PC-9 (cell line): ENCODE data around the gene MCU. TPM values are rescaled to one million over a fixed set of nuclear protein-coding genes. Genes with fewer than 3 reads are reported as not detected.
A peak's percentile ranks its signal among the peaks of the same experiment; 100 is the strongest.
"Not testable (repeated sequence)": the region's sequence is repeated elsewhere in the genome, so short reads cannot be mapped to it uniquely, and the experiment has no call there.

Source experiments
- BruUV-seq: library from RNA; stranded (reverse); fragments of 400-500 nt; replicated peaks from 2 replicates; lab custom pipeline; 2021; lab: Mats Ljungman, UMichigan
- CTCF ChIA-PET: fragments of 300-600 bp; sonication (Branson Sonifier 250); formaldehyde crosslinking; loops from one replicate; lab custom pipeline; 2022; ENCODE audit warnings: antibody characterized with exemption; lab: Charles Lee
- POLR2A ChIA-PET: fragments of 300-600 bp; sonication (Branson Sonifier 250); formaldehyde crosslinking; loops from one replicate; lab custom pipeline; 2022; ENCODE audit warnings: antibody characterized with exemption; ENCODE audit not compliant: unreplicated experiment; lab: Charles Lee
- DNase-seq, 2 experiments: peaks; one replicate each; pipeline versions ENCODE4 v3.0.0 to v3.0.0-alpha.2; 2015 to 2022; ENCODE audit warnings: mixed read lengths in 1 of 2
- H2AFZ ChIP-seq: fragments of 200-600 bp; sonication (generic); 2 replicates; pipeline ENCODE4 v1.8.1; 2017; ENCODE audit warnings: antibody characterized with exemption
- H3F3A ChIP-seq: fragments of 200-600 bp; sonication (generic); 2 replicates; pipeline ENCODE4 v1.8.1; 2017; ENCODE audit warnings: antibody characterized with exemption, mild to moderate bottlenecking, low read depth; ENCODE audit not compliant: insufficient read depth
- H3K27ac ChIP-seq: fragments of 200-600 bp; sonication (generic); 2 replicates; pipeline ENCODE4 v1.6.1; 2016; ENCODE audit warnings: mixed run types
- H3K27me3 ChIP-seq: fragments of 200-600 bp; sonication (generic); 2 replicates; pipeline ENCODE4 v1.6.1; 2016; ENCODE audit warnings: low read depth, mixed run types; ENCODE audit not compliant: insufficient read depth
- H3K36me3 ChIP-seq: fragments of 200-600 bp; sonication (generic); 2 replicates; pipeline ENCODE4 v1.6.1; 2016; ENCODE audit warnings: low read depth, mixed run types
- H3K4me1 ChIP-seq: fragments of 200-600 bp; sonication (generic); replicated peaks from 2 replicates; pipeline ENCODE4 v1.6.1; 2016; ENCODE audit warnings: mixed run types; ENCODE audit not compliant: insufficient read depth
- H3K4me2 ChIP-seq: fragments of 200-600 bp; sonication (generic); 2 replicates; pipeline ENCODE4 v1.6.1; 2017; ENCODE audit warnings: mixed run types
- H3K4me3 ChIP-seq: fragments of 200-600 bp; sonication (generic); 2 replicates; pipeline ENCODE4 v1.6.1; 2016; ENCODE audit warnings: mixed run types
- H3K79me2 ChIP-seq: fragments of 200-600 bp; sonication (generic); 2 replicates; pipeline ENCODE4 v1.6.1; 2017; ENCODE audit warnings: low read depth, mixed run types
- H3K9me2 ChIP-seq: fragments of 200-600 bp; sonication (generic); 2 replicates; pipeline ENCODE4 v1.8.1; 2017; ENCODE audit warnings: mild to moderate bottlenecking; ENCODE audit not compliant: insufficient read depth
- H3K9me3 ChIP-seq: fragments of 200-600 bp; sonication (generic); 2 replicates; pipeline ENCODE4 v1.8.1; 2016; ENCODE audit warnings: low read depth; ENCODE audit not compliant: insufficient read depth
- H4K20me1 ChIP-seq: fragments of 200-600 bp; sonication (generic); 2 replicates; pipeline ENCODE4 v1.8.1; 2017; ENCODE audit not compliant: insufficient read depth
- CTCF ChIP-seq: fragments of 200-600 bp; sonication (generic); conservative IDR thresholded peaks from 2 replicates; pipeline ENCODE4 v1.6.1; 2017; ENCODE audit warnings: mixed run types, antibody characterized with exemption, mild to moderate bottlenecking, moderate library complexity
- EZH2 ChIP-seq: fragments of 200-600 bp; sonication (generic); IDR thresholded peaks from 2 replicates; pipeline ENCODE4 v1.8.0; 2017; ENCODE audit warnings: antibody characterized with exemption, low read depth
- intact Hi-C: fragments of 100-400 bp; cut with micrococcal nuclease; formaldehyde crosslinking; loops from one replicate; pipeline ENCODE4 v1.10.0; 2022; ENCODE audit not compliant: unreplicated experiment
- total RNA-seq: library from RNA; stranded (reverse); gene quantifications from 2 replicates; pipeline ENCODE4 v1.2.3, GENCODE V29; 2021

Gene MCU
- total RNA-seq, 1 experiment from 2014 or later = 59.5 TPM

GRCh38 chr10:72764151-72764550, 72.2 kb downstream of the MCU start:
- Histone ChIP-seq H3K4me1 (peaks cover 20% of the 10 kb centered on the region), H4K20me1 (no peaks in the 10 kb centered on the region), H3K9me3 (peaks cover 21% of the 10 kb centered on the region), H3K27me3 (no peaks in the 10 kb centered on the region), H3F3A (peaks cover 20% of the 10 kb centered on the region), H3K9me2 (no peaks in the 10 kb centered on the region), H3K79me2 (peaks cover 22% of the 10 kb centered on the region), H3K4me2 (peak overlapping the region; percentile 14; the same call in 1 of the 2 replicates), H3K4me3 (no peak overlapping the region), H3K36me3 (peaks cover 22% of the 10 kb centered on the region; the same call in 1 of the 2 replicates), H2AFZ (no peak overlapping the region), H3K27ac (peak overlapping the region; percentile 45)
- CTCF ChIA-PET = interaction anchor here (2.0 kb wide), 1 partner anchor 70 kb away, joined by 4 read pairs; no protein-coding TSS in a partner anchor
- intact Hi-C loops = loop anchor here (1.0 kb wide), 1 partner anchor 20 kb away; no protein-coding TSS in a partner anchor
- no TSS peak for BruUV-seq
- TF ChIP-seq CTCF = no peak
- no peak for TF ChIP-seq EZH2
- peak; percentile 17 to 87 for DNase-seq
- POLR2A ChIA-PET = interaction anchor here (0.5 to 0.9 kb wide), 8 partner anchors 9 to 74 kb away, joined by 3 to 8 read pairs (median 6); no protein-coding TSS in a partner anchor

- DNase-seq = no peak
- peaks cover 23% of the 10 kb centered on the region for H3K79me2 ChIP-seq
- CTCF ChIA-PET = interaction anchor here (0.9 kb wide), 1 partner anchor 37 kb away, joined by 3 read pairs; no protein-coding TSS in a partner anchor
- no peak overlapping the region for H3K27ac ChIP-seq
- intact Hi-C loops = no loop called here
- no peak overlapping the region for H3K4me3 ChIP-seq
- H3K9me3 ChIP-seq = peaks cover 27% of the 10 kb centered on the region
- BruUV-seq = no TSS peak
- TF ChIP-seq CTCF (no peak), EZH2 (no peak)
- no peak overlapping the region for H2AFZ ChIP-seq
- H3K27me3 ChIP-seq = no peaks in the 10 kb centered on the region
- peaks cover 20% of the 10 kb centered on the region for H3F3A ChIP-seq
- peaks cover 20% of the 10 kb centered on the region for H3K4me1 ChIP-seq
- peaks cover 22% of the 10 kb centered on the region; the same call in 1 of the 2 replicates for H3K36me3 ChIP-seq
- H3K9me2 ChIP-seq = no peaks in the 10 kb centered on the region
- POLR2A ChIA-PET = no interaction called here
- H3K4me2 ChIP-seq = no peak overlapping the region
- H4K20me1 ChIP-seq = no peaks in the 10 kb centered on the region
These were observed 73.3 kb downstream of the MCU start for GRCh38 chr10:72765051-72765745.

- H3K4me1 ChIP-seq, POLR2A ChIA-PET, CTCF ChIA-PET, intact Hi-C loops, DNase-seq, H2AFZ ChIP-seq, H3F3A ChIP-seq, H3K27me3 ChIP-seq, H3K27ac ChIP-seq, H3K4me3 ChIP-seq, H3K4me2 ChIP-seq, H3K9me2 ChIP-seq, H4K20me1 ChIP-seq, BruUV-seq: not testable (repeated sequence)
- H3K79me2 ChIP-seq = peaks cover 25% of the 10 kb centered on the region
- peaks cover 55% of the 10 kb centered on the region for H3K9me3 ChIP-seq
- H3K36me3 ChIP-seq = peaks cover 22% of the 10 kb centered on the region; the same call in 1 of the 2 replicates
These were observed 79.3 kb downstream of the MCU start for GRCh38 chr10:72771195-72771594.
